GM12878 (cell line): ENCODE results near the gene APOM. TPM values are rescaled to one million over a fixed set of nuclear protein-coding genes. Genes with fewer than 3 reads are reported as not detected.

ENCODE experiments used
- ATF2 ChIP-seq: IDR thresholded peaks from 2 replicates; pipeline ENCODE4 v1.6.1; 2012; ENCODE audit warnings: low read length, inconsistent platforms
- FOS ChIP-seq: IDR thresholded peaks from 3 replicates; pipeline ENCODE4 v1.6.1; 2011; ENCODE audit warnings: borderline replicate concordance; ENCODE audit not compliant: insufficient read length; ENCODE audit errors: extremely low read depth
- GABPA ChIP-seq: IDR thresholded peaks from 2 replicates; pipeline ENCODE4 v1.6.1; 2014; ENCODE audit warnings: antibody characterized with exemption, low read depth, mild to moderate bottlenecking, inconsistent platforms
- NRF1 ChIP-seq: conservative IDR thresholded peaks from 2 replicates; pipeline ENCODE4 v1.6.1; 2011; ENCODE audit warnings: mild to moderate bottlenecking, low read depth, low read length, improper control_type of control experiment
- SMARCA5 ChIP-seq: fragments of 450-650 bp; IDR thresholded peaks from 2 replicates; pipeline ENCODE4 v1.6.1; 2017; ENCODE audit warnings: mild to moderate bottlenecking
- SREBF2 ChIP-seq: IDR thresholded peaks from 2 replicates; pipeline ENCODE4 v1.6.1; 2012; ENCODE audit warnings: mild to moderate bottlenecking, low read length
- STAT1 ChIP-seq: fragments of 450-650 bp; conservative IDR thresholded peaks from 2 replicates; pipeline ENCODE4 v1.6.1; 2014; ENCODE audit warnings: antibody characterized with exemption, mild to moderate bottlenecking
- TAF1 ChIP-seq: IDR thresholded peaks from 2 replicates; pipeline ENCODE4 v1.6.1; 2011; ENCODE audit warnings: mild to moderate bottlenecking, low read depth, low read length, borderline replicate concordance
- ZNF217 ChIP-seq: fragments of 450-650 bp; IDR thresholded peaks from 2 replicates; pipeline ENCODE4 v1.6.1; 2017; ENCODE audit warnings: antibody characterized with exemption, mild to moderate bottlenecking
- ZNF622 ChIP-seq: fragments of 450-650 bp; IDR thresholded peaks from 2 replicates; pipeline ENCODE4 v1.6.1; 2017; ENCODE audit warnings: mild to moderate bottlenecking, inconsistent platforms
- polyA plus RNA-seq, 11 experiments: library from polyadenylated mRNA; depleted of rRNA in 4 of 11; unstranded in 6 of 11; stranded (reverse) in 5 of 11; fragments of >200 nt; fragmentation: Nextera tagmentation in 4 of 11; fragmentation: Illumina TruSeq in 1 of 11; extraction: Ambion mirVana in 4 of 11; extraction: Trizol in 1 of 11; gene quantifications; 1 replicate in 1 of 11; 2 replicates in 10 of 11; pipeline versions ENCODE4 v1.2.1 to v1.2.3, GENCODE V29; 2011 to 2016; ENCODE audit warnings: inconsistent platforms in 2 of 11, missing spikeins in 2 of 11, low read depth in 1 of 11
- total RNA-seq, 4 experiments: library from RNA; depleted of rRNA in 3 of 4; stranded (reverse); fragments of >200 nt in 3 of 4; fragmentation: Illumina TruSeq in 1 of 4; extraction: Trizol in 1 of 4; gene quantifications; 2 replicates each; pipeline versions ENCODE4 v1.2.1 to v1.2.3, GENCODE V29; 2013 to 2021
- TF ChIP-seq, protein P1 (sequence below): fragments of 450-650 bp; IDR thresholded peaks from 2 replicates; pipeline ENCODE4 v1.6.1; 2017; ENCODE audit warnings: antibody characterized with exemption, mild to moderate bottlenecking, moderate library complexity
- TF ChIP-seq, protein P2 (sequence below): fragments of 450-650 bp; formaldehyde crosslinking; IDR thresholded peaks from 2 replicates; pipeline ENCODE4 v1.4.0; 2022; ENCODE audit warnings: mild to moderate bottlenecking, moderate library complexity
- TF ChIP-seq, protein P3 (sequence below): fragments of 450-650 bp; IDR thresholded peaks from 2 replicates; pipeline ENCODE4 v1.6.1; 2016; ENCODE audit warnings: mild to moderate bottlenecking
- TF ChIP-seq, protein P4 (sequence below), 3 experiments: IDR thresholded peaks in 2 of 3; conservative IDR thresholded peaks in 1 of 3; 2 replicates each; pipeline ENCODE4 v1.5.1; 2011; ENCODE audit warnings: low read depth in 3 of 3, low read length in 3 of 3, mild to moderate bottlenecking in 3 of 3, control low read depth in 2 of 3, moderate library complexity in 2 of 3, inconsistent platforms in 1 of 3, mixed read lengths in 1 of 3; ENCODE audit not compliant: control insufficient read depth in 2 of 3, insufficient read depth in 1 of 3; ENCODE audit errors: extremely low read depth in 1 of 3
- TF ChIP-seq, protein P5 (sequence below): fragments of 450-650 bp; IDR thresholded peaks from 2 replicates; pipeline ENCODE4 v1.6.1; 2014; ENCODE audit warnings: mild to moderate bottlenecking

Gene APOM
- total and polyA plus RNA-seq, 10 of the 15 experiments (the other 5 are each of a cell fraction or from before 2014, with no cell fraction given), result 4.0 to 14.1 (median 7.1) TPM

GRCh38 chr6:31665501-31666336 lies 10.0 kb downstream of the APOM start, which contains the start of gene CSNK2B (continued):
- TF ChIP-seq, protein P1, sequence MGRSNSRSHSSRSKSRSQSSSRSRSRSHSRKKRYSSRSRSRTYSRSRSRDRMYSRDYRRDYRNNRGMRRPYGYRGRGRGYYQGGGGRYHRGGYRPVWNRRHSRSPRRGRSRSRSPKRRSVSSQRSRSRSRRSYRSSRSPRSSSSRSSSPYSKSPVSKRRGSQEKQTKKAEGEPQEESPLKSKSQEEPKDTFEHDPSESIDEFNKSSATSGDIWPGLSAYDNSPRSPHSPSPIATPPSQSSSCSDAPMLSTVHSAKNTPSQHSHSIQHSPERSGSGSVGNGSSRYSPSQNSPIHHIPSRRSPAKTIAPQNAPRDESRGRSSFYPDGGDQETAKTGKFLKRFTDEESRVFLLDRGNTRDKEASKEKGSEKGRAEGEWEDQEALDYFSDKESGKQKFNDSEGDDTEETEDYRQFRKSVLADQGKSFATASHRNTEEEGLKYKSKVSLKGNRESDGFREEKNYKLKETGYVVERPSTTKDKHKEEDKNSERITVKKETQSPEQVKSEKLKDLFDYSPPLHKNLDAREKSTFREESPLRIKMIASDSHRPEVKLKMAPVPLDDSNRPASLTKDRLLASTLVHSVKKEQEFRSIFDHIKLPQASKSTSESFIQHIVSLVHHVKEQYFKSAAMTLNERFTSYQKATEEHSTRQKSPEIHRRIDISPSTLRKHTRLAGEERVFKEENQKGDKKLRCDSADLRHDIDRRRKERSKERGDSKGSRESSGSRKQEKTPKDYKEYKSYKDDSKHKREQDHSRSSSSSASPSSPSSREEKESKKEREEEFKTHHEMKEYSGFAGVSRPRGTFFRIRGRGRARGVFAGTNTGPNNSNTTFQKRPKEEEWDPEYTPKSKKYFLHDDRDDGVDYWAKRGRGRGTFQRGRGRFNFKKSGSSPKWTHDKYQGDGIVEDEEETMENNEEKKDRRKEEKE, result no peak
- TF ChIP-seq SREBF2 (no peak; the same call in 1 of the 2 replicates), FOS (no peak), STAT1 (no peak), ZNF622 (no peak), NRF1 (peak; percentile 40), TAF1 (peak; percentile 73), GABPA (peak; percentile 91), ATF2 (no peak), SMARCA5 (peak; percentile 24; the same call in 1 of the 2 replicates), ZNF217 (no peak)
- TF ChIP-seq, protein P2, sequence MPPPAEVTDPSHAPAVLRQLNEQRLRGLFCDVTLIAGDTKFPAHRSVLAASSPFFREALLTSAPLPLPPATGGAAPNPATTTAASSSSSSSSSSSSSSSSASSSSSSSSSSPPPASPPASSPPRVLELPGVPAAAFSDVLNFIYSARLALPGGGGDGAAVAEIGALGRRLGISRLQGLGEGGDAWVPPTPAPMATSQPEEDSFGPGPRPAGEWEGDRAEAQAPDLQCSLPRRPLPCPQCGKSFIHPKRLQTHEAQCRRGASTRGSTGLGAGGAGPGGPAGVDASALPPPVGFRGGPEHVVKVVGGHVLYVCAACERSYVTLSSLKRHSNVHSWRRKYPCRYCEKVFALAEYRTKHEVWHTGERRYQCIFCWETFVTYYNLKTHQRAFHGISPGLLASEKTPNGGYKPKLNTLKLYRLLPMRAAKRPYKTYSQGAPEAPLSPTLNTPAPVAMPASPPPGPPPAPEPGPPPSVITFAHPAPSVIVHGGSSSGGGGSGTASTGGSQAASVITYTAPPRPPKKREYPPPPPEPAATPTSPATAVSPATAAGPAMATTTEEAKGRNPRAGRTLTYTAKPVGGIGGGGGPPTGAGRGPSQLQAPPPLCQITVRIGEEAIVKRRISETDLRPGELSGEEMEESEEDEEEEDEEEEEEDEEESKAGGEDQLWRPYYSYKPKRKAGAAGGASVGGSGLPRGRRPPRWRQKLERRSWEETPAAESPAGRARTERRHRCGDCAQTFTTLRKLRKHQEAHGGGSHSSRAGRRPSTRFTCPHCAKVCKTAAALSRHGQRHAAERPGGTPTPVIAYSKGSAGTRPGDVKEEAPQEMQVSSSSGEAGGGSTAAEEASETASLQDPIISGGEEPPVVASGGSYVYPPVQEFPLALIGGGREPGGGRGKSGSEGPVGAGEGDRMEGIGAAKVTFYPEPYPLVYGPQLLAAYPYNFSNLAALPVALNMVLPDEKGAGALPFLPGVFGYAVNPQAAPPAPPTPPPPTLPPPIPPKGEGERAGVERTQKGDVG (CRISPR knock-in tag), result no peak
- TF ChIP-seq, protein P3, sequence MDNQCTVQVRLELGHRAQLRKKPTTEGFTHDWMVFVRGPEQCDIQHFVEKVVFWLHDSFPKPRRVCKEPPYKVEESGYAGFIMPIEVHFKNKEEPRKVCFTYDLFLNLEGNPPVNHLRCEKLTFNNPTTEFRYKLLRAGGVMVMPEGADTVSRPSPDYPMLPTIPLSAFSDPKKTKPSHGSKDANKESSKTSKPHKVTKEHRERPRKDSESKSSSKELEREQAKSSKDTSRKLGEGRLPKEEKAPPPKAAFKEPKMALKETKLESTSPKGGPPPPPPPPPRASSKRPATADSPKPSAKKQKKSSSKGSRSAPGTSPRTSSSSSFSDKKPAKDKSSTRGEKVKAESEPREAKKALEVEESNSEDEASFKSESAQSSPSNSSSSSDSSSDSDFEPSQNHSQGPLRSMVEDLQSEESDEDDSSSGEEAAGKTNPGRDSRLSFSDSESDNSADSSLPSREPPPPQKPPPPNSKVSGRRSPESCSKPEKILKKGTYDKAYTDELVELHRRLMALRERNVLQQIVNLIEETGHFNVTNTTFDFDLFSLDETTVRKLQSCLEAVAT, result 0 out of 2 replicates have a peak, but pooled peaks have one; percentile 13
- TF ChIP-seq, protein P4, sequence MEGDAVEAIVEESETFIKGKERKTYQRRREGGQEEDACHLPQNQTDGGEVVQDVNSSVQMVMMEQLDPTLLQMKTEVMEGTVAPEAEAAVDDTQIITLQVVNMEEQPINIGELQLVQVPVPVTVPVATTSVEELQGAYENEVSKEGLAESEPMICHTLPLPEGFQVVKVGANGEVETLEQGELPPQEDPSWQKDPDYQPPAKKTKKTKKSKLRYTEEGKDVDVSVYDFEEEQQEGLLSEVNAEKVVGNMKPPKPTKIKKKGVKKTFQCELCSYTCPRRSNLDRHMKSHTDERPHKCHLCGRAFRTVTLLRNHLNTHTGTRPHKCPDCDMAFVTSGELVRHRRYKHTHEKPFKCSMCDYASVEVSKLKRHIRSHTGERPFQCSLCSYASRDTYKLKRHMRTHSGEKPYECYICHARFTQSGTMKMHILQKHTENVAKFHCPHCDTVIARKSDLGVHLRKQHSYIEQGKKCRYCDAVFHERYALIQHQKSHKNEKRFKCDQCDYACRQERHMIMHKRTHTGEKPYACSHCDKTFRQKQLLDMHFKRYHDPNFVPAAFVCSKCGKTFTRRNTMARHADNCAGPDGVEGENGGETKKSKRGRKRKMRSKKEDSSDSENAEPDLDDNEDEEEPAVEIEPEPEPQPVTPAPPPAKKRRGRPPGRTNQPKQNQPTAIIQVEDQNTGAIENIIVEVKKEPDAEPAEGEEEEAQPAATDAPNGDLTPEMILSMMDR (IDR thresholded peaks at IDR 0.05 in 2 of 3, conservative IDR thresholded peaks at IDR 0.05 in 1 of 3; ENCODE audit: control insufficient read depth in 2 of 3, extremely low read depth in 1 of 3, insufficient read depth in 1 of 3, low read depth in 3 of 3, low read length in 3 of 3), result no peak
- TF ChIP-seq, protein P5, sequence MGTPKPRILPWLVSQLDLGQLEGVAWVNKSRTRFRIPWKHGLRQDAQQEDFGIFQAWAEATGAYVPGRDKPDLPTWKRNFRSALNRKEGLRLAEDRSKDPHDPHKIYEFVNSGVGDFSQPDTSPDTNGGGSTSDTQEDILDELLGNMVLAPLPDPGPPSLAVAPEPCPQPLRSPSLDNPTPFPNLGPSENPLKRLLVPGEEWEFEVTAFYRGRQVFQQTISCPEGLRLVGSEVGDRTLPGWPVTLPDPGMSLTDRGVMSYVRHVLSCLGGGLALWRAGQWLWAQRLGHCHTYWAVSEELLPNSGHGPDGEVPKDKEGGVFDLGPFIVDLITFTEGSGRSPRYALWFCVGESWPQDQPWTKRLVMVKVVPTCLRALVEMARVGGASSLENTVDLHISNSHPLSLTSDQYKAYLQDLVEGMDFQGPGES, result 0 out of 2 replicates have a peak, but pooled peaks have one; percentile 32
